Endothelial cell of umbilical vein (primary cell): ENCODE data around the gene MS4A15. TPM values are rescaled to one million over a fixed set of nuclear protein-coding genes. Genes with fewer than 3 reads are reported as not detected.
"Not testable (repeated sequence)": the region's sequence is repeated elsewhere in the genome, so short reads cannot be mapped to it uniquely, and the experiment has no call there.

ENCODE experiments used
- BruUV-seq: library from RNA; stranded (reverse); fragments of 400-500 nt; replicated peaks from 2 replicates; lab custom pipeline; 2021; lab: Mats Ljungman, UMichigan
- CTCF ChIA-PET: fragments of 300-600, 350-600 bp; sonication (Branson Sonifier 250); formaldehyde crosslinking; loops from one replicate; lab custom pipeline; 2021; ENCODE audit warnings: antibody characterized with exemption, inconsistent platforms; lab: Charles Lee
- POLR2A ChIA-PET: fragments of 300-600, 350-600 bp; sonication (Branson Sonifier 250); formaldehyde crosslinking; loops from one replicate; lab custom pipeline; 2021; ENCODE audit warnings: antibody characterized with exemption, inconsistent platforms; lab: Charles Lee
- DNase-seq: peaks from one replicate; pipeline ENCODE4 v3.0.0-alpha.2; 2011; ENCODE audit warnings: low read depth, low spot score
- FAIRE-seq: peaks from 2 replicates; lab custom pipeline; 2011; peaks lifted over from hg19 to GRCh38; lab: Jason Lieb, UNC
- H2AFZ ChIP-seq: 2 replicates; pipeline ENCODE4 v1.6.0; 2012; ENCODE audit warnings: low read depth, low read length, control low read depth, inconsistent platforms
- H3K27ac ChIP-seq: 2 replicates; pipeline ENCODE4 v1.5.1; 2011; ENCODE audit warnings: low read depth, mild to moderate bottlenecking, control low read depth, low read length, moderate library complexity; ENCODE audit not compliant: insufficient read depth
- H3K27me3 ChIP-seq, 2 experiments: 2 replicates each; pipeline versions ENCODE4 v1.6.0 to v1.6.1; 2011; ENCODE audit warnings: low read length in 2 of 2, mixed read lengths in 1 of 2; ENCODE audit not compliant: control insufficient read depth in 2 of 2, insufficient read depth in 2 of 2
- H3K36me3 ChIP-seq, 2 experiments: 2 replicates in 1 of 2; 3 replicates in 1 of 2; pipeline ENCODE4 v1.5.1; 2011; ENCODE audit warnings: low read length in 2 of 2, mild to moderate bottlenecking in 1 of 2, moderate library complexity in 1 of 2; ENCODE audit not compliant: control insufficient read depth in 2 of 2, insufficient read depth in 2 of 2; ENCODE audit errors: extremely low read depth in 1 of 2
- H3K4me1 ChIP-seq: 3 replicates; pipeline ENCODE4 v1.5.1; 2011; ENCODE audit warnings: mild to moderate bottlenecking, low read length; ENCODE audit not compliant: control insufficient read depth, insufficient read depth; ENCODE audit errors: extremely low read depth
- H3K4me2 ChIP-seq: 2 replicates; pipeline ENCODE4 v1.6.1; 2011; ENCODE audit warnings: low read length, control low read depth, mixed read lengths; ENCODE audit not compliant: insufficient read depth
- H3K4me3 ChIP-seq, 3 experiments: fragments of 200-600 bp in 1 of 3; sonication (generic), shearing (Covaris generic) in 1 of 3; replicated peaks in 1 of 3; 2 replicates each; pipeline ENCODE4 v1.5.1; 2011 to 2016; ENCODE audit warnings: control low read depth in 3 of 3, low read length in 3 of 3, mild to moderate bottlenecking in 2 of 3, inconsistent platforms in 1 of 3, low read depth in 1 of 3, moderate library complexity in 1 of 3; ENCODE audit not compliant: insufficient read depth in 1 of 3
- H3K79me2 ChIP-seq: 2 replicates; pipeline ENCODE4 v1.6.0; 2012; ENCODE audit warnings: low read length, inconsistent platforms; ENCODE audit not compliant: control insufficient read depth, insufficient read depth
- H3K9ac ChIP-seq: replicated peaks from 2 replicates; pipeline ENCODE3; 2011; ENCODE audit warnings: low read length, control low read depth; ENCODE audit not compliant: insufficient read depth; ENCODE audit errors: extremely low read depth
- H3K9me1 ChIP-seq: replicated peaks from 3 replicates; pipeline ENCODE4 v1.6.0; 2011; ENCODE audit warnings: mild to moderate bottlenecking, low read length; ENCODE audit not compliant: control insufficient read depth, insufficient read depth; ENCODE audit errors: extremely low read depth
- H3K9me3 ChIP-seq: replicated peaks from 2 replicates; pipeline ENCODE4 v1.5.1; 2012; ENCODE audit warnings: low read length, inconsistent platforms; ENCODE audit not compliant: control insufficient read depth, insufficient read depth
- H4K20me1 ChIP-seq: replicated peaks from 2 replicates; pipeline ENCODE3; 2011; ENCODE audit warnings: mild to moderate bottlenecking, low read length; ENCODE audit not compliant: control insufficient read depth, insufficient read depth; ENCODE audit errors: extremely low read depth
- EZH2 ChIP-seq: IDR thresholded peaks from 2 replicates; pipeline ENCODE4 v1.6.1; 2012; ENCODE audit warnings: borderline replicate concordance, low read depth, mild to moderate bottlenecking, moderate library complexity, low read length, inconsistent platforms; ENCODE audit not compliant: severe bottlenecking
- FOS ChIP-seq: IDR thresholded peaks from 2 replicates; pipeline ENCODE4 v1.6.1; 2011; ENCODE audit warnings: mild to moderate bottlenecking, low read length, moderate library complexity, borderline replicate concordance; ENCODE audit not compliant: insufficient read depth
- GATA2 ChIP-seq: IDR thresholded peaks from 2 replicates; pipeline ENCODE4 v1.7.0; 2011; ENCODE audit warnings: low read depth, mild to moderate bottlenecking, moderate library complexity, mixed read lengths, low read length; ENCODE audit not compliant: insufficient read length, insufficient read depth
- JUN ChIP-seq: IDR thresholded peaks from 2 replicates; pipeline ENCODE4 v1.6.1; 2011; ENCODE audit warnings: borderline replicate concordance, low read depth; ENCODE audit not compliant: insufficient read length, insufficient read depth
- MYC ChIP-seq: IDR thresholded peaks from one replicate; pipeline ENCODE4 v1.6.1; 2011; ENCODE audit warnings: mild to moderate bottlenecking, low read depth, low read length
- POLR2A ChIP-seq: IDR thresholded peaks from 2 replicates; pipeline ENCODE4 v1.6.1; 2012; ENCODE audit warnings: low read depth, mild to moderate bottlenecking, control low read depth, low read length
- POLR2AphosphoS5 ChIP-seq: IDR thresholded peaks from 2 replicates; pipeline ENCODE4 v1.6.1; 2012; ENCODE audit warnings: low read depth, mild to moderate bottlenecking, control low read depth, low read length, moderate library complexity; ENCODE audit not compliant: insufficient read depth
- dilution Hi-C: fragments of 300-500 bp; cut with MboI; formaldehyde crosslinking; loops from one replicate; pipeline ENCODE4 v1.15.0; 2019; ENCODE audit warnings: low sequenced_read_pairs; ENCODE audit not compliant: extremely low pct_ligation_motif_present
- intact Hi-C: fragments of 100-400 bp; cut with micrococcal nuclease; formaldehyde crosslinking; loops from one replicate; pipeline ENCODE4 v1.10.0; 2022
- polyA plus RNA-seq, 4 experiments: library from polyadenylated mRNA; depleted of rRNA in 3 of 4; stranded (reverse) in 3 of 4; unstranded in 1 of 4; fragments of >200 nt; gene quantifications; 2 replicates each; pipeline versions ENCODE4 v1.2.1 to v1.2.3, GENCODE V29; 2011 to 2012; ENCODE audit warnings: missing spikeins in 1 of 4
- total RNA-seq: library from RNA; stranded (reverse); gene quantifications from 2 replicates; pipeline ENCODE4 v1.2.3, GENCODE V29; 2021
- TF ChIP-seq, protein P1 (sequence below): IDR thresholded peaks from 2 replicates; pipeline ENCODE4 v1.6.1; 2011; ENCODE audit not compliant: insufficient read depth, insufficient read length
- TF ChIP-seq, protein P2 (sequence below), 2 donors: IDR thresholded peaks; 1 replicate in 1 of 2; 2 replicates in 1 of 2; pipeline ENCODE4 v1.5.1; 2011; ENCODE audit warnings: low read length in 2 of 2, mild to moderate bottlenecking in 2 of 2, moderate library complexity in 2 of 2, control low read depth in 1 of 2, inconsistent platforms in 1 of 2, low read depth in 1 of 2; ENCODE audit not compliant: insufficient read depth in 1 of 2; ENCODE audit errors: extremely low read depth in 1 of 2

Gene MS4A15
- total and polyA plus RNA-seq, 2 donors (not counting 3 experiments of a cell fraction or from before 2014, with no cell fraction given), result not detected

DNA sequence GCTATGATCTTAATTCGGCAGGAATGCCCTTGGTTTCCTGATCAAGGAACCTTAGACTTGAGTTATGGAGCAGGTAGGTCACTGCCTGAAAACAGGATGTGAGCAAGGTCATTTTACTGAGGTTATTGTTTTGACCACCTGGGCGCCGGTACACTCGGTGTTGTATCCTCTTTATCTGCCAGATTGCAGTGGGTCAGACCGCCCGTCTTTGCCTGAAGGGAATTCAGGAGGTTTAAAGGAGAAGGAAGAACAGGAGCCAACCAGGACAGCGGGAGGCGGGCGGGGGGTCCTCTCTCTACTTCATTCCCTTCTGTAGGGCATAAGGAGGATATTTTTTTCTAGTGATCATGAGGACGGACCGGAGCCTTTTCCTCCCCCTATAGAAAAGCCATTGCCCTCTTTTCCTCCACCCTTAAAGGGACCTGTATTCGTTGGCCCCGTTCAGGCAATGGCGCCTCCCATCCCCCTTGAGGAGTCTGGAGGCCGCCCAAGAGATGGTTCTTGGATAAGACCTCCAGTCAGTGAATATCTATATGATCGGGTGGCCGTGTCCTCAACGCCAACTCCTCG lies 649 bp downstream of the MS4A15 start:
- Histone ChIP-seq H3K4me1 (no peaks in the 10 kb centered on the region), H3K9ac (no peak overlapping the region), H2AFZ (no peak overlapping the region), H3K9me1 (no peaks in the 10 kb centered on the region), H3K27ac (no peak overlapping the region), H3K9me3 (no peaks in the 10 kb centered on the region), H3K4me3 (no peak overlapping the region), H3K4me2 (no peak overlapping the region), H3K36me3 (no peaks in the 10 kb centered on the region), H3K27me3 (peaks cover 4 to 13% of the 10 kb centered on the region in 2 experiments), H4K20me1 (no peaks in the 10 kb centered on the region), H3K79me2 (no peaks in the 10 kb centered on the region)
- ChIA-PET CTCF (interaction anchor here (1.0 to 1.6 kb wide), 7 partner anchors 8 to 492 kb away, joined by 3 to 12 read pairs (median 5); no protein-coding TSS in a partner anchor), POLR2A (no interaction called here)
- TF ChIP-seq FOS, result no peak
- no peak for TF ChIP-seq GATA2
- TF ChIP-seq JUN, result no peak
- no peak for TF ChIP-seq POLR2AphosphoS5
- TF ChIP-seq, protein P1, sequence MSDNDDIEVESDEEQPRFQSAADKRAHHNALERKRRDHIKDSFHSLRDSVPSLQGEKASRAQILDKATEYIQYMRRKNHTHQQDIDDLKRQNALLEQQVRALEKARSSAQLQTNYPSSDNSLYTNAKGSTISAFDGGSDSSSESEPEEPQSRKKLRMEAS, result no peak
- no peak for TF ChIP-seq MYC
- no peak for TF ChIP-seq POLR2A
- TF ChIP-seq, protein P2, sequence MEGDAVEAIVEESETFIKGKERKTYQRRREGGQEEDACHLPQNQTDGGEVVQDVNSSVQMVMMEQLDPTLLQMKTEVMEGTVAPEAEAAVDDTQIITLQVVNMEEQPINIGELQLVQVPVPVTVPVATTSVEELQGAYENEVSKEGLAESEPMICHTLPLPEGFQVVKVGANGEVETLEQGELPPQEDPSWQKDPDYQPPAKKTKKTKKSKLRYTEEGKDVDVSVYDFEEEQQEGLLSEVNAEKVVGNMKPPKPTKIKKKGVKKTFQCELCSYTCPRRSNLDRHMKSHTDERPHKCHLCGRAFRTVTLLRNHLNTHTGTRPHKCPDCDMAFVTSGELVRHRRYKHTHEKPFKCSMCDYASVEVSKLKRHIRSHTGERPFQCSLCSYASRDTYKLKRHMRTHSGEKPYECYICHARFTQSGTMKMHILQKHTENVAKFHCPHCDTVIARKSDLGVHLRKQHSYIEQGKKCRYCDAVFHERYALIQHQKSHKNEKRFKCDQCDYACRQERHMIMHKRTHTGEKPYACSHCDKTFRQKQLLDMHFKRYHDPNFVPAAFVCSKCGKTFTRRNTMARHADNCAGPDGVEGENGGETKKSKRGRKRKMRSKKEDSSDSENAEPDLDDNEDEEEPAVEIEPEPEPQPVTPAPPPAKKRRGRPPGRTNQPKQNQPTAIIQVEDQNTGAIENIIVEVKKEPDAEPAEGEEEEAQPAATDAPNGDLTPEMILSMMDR (IDR thresholded peaks at IDR 0.05; ENCODE audit: extremely low read depth in 1 of 2, insufficient read depth in 1 of 2, low read depth in 1 of 2, low read length in 2 of 2), result no peak
- TF ChIP-seq EZH2, result no peak
- no TSS peak for BruUV-seq
- dilution Hi-C loops, result no loop called here
- intact Hi-C loops, result no loop called here
- no peak for DNase-seq
- no peak for FAIRE-seq

DNA sequence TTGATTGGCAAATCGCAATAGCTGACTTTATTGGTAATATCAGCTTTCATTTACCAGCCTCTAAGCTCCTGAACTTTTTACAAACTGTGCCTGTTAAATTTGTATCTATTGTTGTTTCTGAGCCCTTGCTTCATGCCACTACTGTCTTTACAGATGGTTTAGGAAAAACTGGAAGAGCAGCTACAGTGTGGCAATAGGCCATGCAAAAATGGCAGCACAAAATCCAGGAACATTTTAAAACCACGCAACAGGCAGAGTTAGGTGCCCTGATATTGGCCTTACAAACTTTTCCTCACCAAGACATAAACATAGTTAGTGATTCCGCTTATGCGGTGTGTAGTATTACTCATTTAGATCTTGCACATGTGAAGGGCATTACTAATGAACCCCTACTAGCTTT lies 2.0 kb downstream of the MS4A15 start:
- H3K9ac ChIP-seq, H3K4me2 ChIP-seq, FAIRE-seq, BruUV-seq, dilution Hi-C loops, H3K4me1 ChIP-seq, H3K4me3 ChIP-seq, H3K36me3 ChIP-seq, H3K79me2 ChIP-seq, H3K27ac ChIP-seq, POLR2A ChIA-PET, H3K9me1 ChIP-seq, H2AFZ ChIP-seq, DNase-seq, H4K20me1 ChIP-seq, H3K9me3 ChIP-seq, intact Hi-C loops: not testable (repeated sequence)
- peaks cover 8 to 13% of the 10 kb centered on the region in 2 experiments for H3K27me3 ChIP-seq
- CTCF ChIA-PET, result interaction anchor here (0.9 kb wide), 1 partner anchor 9 kb away, joined by 3 read pairs; no protein-coding TSS in a partner anchor
